ENCODE data around the gene SAP30L. TPM values are rescaled to one million over a fixed set of nuclear protein-coding genes. Genes with fewer than 3 reads are reported as not detected.

SAP30L gene
- total RNA-seq, 4 donors from 2014 or later, result 34.9 to 54.9 (median 46.2) TPM

GRCh38 chr5:154459015-154459414, 13.2 kb downstream of the SAP30L start:
- Histone ChIP-seq H3K27ac (replicated peaks in 1 of 4) (no peak overlapping the region), H3K9me3 (no peaks in the 10 kb centered on the region), H3K4me3 (no peak overlapping the region), H3K36me3 (peaks cover 34 to 67% (median 53%) of the 10 kb centered on the region in 4 donors), H3K4me1 (peaks cover 0 to 13% (median 7%) of the 10 kb centered on the region in 4 donors), H3K27me3 (no peaks in the 10 kb centered on the region)
- no peak for TF ChIP-seq EP300 (IDR thresholded peaks at IDR 0.05)
- no peak for DNase-seq (ENCODE audit: extremely low spot score)
- 72% methylated on average over 3 of the region's 3 CpGs for WGBS
- intact Hi-C loops (cut with DNase I), result no loop called here

GRCh38 chr5:154460172-154460571, 14.4 kb downstream of the SAP30L start:
- intact Hi-C loops (cut with DNase I), result no loop called here
- H3K27me3 ChIP-seq, result no peaks in the 10 kb centered on the region
- DNase-seq (ENCODE audit: extremely low spot score), result no peak
- H3K4me1 ChIP-seq, result peaks cover 0 to 13% (median 7%) of the 10 kb centered on the region in 4 donors
- no peak for TF ChIP-seq EP300 (IDR thresholded peaks at IDR 0.05)
- TF ChIP-seq CTCF (IDR thresholded peaks at IDR 0.05), result no peak
- H3K9me3 ChIP-seq, result no peaks in the 10 kb centered on the region
- no peak overlapping the region for H3K27ac ChIP-seq (replicated peaks in 1 of 4)
- WGBS, result 100% methylated on average over 4 of the region's 4 CpGs
- H3K36me3 ChIP-seq, result peaks cover 22 to 55% (median 41%) of the 10 kb centered on the region in 4 donors
- no peak overlapping the region for H3K4me3 ChIP-seq

GRCh38 chr5:154461531-154461930, 15.7 kb downstream of the SAP30L start:
- WGBS, result 73% methylated on average over 5 of the region's 6 CpGs
- intact Hi-C loops (cut with DNase I), result no loop called here
- Histone ChIP-seq H3K27ac (replicated peaks in 1 of 4) (no peak overlapping the region), H3K4me3 (no peak overlapping the region), H3K27me3 (peaks cover 0 to 5% (median 0%) of the 10 kb centered on the region in 4 donors), H3K9me3 (no peaks in the 10 kb centered on the region), H3K36me3 (peaks cover 11 to 42% (median 28%) of the 10 kb centered on the region in 4 donors), H3K4me1 (peaks cover 0 to 13% (median 7%) of the 10 kb centered on the region in 4 donors)
- TF ChIP-seq CTCF (IDR thresholded peaks at IDR 0.05) (no peak), POLR2AphosphoS5 (IDR thresholded peaks at IDR 0.05) (no peak), POLR2A (IDR thresholded peaks at IDR 0.05; ENCODE audit: low read depth) (no peak), EP300 (IDR thresholded peaks at IDR 0.05) (no peak)
- no peak for DNase-seq (ENCODE audit: extremely low spot score)

GRCh38 chr5:154464438-154464837, 18.6 kb downstream of the SAP30L start:
- H3K4me3 ChIP-seq, result no peak overlapping the region
- no peak for TF ChIP-seq POLR2A (IDR thresholded peaks at IDR 0.05; ENCODE audit: low read depth)
- TF ChIP-seq POLR2AphosphoS5 (IDR thresholded peaks at IDR 0.05), result no peak
- no peak for TF ChIP-seq EP300 (IDR thresholded peaks at IDR 0.05)
- no peak for TF ChIP-seq CTCF (IDR thresholded peaks at IDR 0.05)
- peaks cover 0 to 4% (median 1%) of the 10 kb centered on the region in 4 donors for H3K4me1 ChIP-seq
- 79% methylated on average over 1 of the region's 1 CpG for WGBS
- peaks cover 0 to 16% (median 0%) of the 10 kb centered on the region in 4 donors for H3K27me3 ChIP-seq
- no peak for DNase-seq (ENCODE audit: extremely low spot score)
- H3K9me3 ChIP-seq, result no peaks in the 10 kb centered on the region
- H3K27ac ChIP-seq (replicated peaks in 1 of 4), result no peak overlapping the region
- intact Hi-C loops (cut with DNase I), result no loop called here
- H3K36me3 ChIP-seq, result peaks cover 0 to 20% (median 4%) of the 10 kb centered on the region in 4 donors

GRCh38 chr5:154465169-154465568, 19.4 kb downstream of the SAP30L start:
- no peak for DNase-seq (ENCODE audit: extremely low spot score)
- intact Hi-C loops (cut with DNase I), result no loop called here
- Histone ChIP-seq H3K27ac (replicated peaks in 1 of 4) (no peak overlapping the region), H3K4me1 (no peaks in the 10 kb centered on the region), H3K4me3 (no peak overlapping the region), H3K27me3 (peaks cover 0 to 23% (median 0%) of the 10 kb centered on the region in 4 donors), H3K36me3 (peaks cover 0 to 19% (median 4%) of the 10 kb centered on the region in 4 donors), H3K9me3 (no peaks in the 10 kb centered on the region)
- 76% methylated on average over 6 of the region's 6 CpGs for WGBS
- no peak for TF ChIP-seq CTCF (IDR thresholded peaks at IDR 0.05)
- no peak for TF ChIP-seq POLR2AphosphoS5 (IDR thresholded peaks at IDR 0.05)
- no peak for TF ChIP-seq POLR2A (IDR thresholded peaks at IDR 0.05; ENCODE audit: low read depth)
